Activated CD8-positive, alpha-beta memory T cell treated with anti-CD3 and anti-CD28 coated beads for 48 hours (primary cell): ENCODE measurements around the gene NVL.
"Not testable (repeated sequence)": the region's sequence is repeated elsewhere in the genome, so short reads cannot be mapped to it uniquely, and the experiment has no call there.

ENCODE experiments used
- DNase-seq, 3 experiments: peaks; one replicate each; pipeline ENCODE4 v3.0.0-alpha.2; 2020; ENCODE audit warnings: low read depth in 2 of 3, low spot score in 2 of 3

The NVL gene

DNA sequence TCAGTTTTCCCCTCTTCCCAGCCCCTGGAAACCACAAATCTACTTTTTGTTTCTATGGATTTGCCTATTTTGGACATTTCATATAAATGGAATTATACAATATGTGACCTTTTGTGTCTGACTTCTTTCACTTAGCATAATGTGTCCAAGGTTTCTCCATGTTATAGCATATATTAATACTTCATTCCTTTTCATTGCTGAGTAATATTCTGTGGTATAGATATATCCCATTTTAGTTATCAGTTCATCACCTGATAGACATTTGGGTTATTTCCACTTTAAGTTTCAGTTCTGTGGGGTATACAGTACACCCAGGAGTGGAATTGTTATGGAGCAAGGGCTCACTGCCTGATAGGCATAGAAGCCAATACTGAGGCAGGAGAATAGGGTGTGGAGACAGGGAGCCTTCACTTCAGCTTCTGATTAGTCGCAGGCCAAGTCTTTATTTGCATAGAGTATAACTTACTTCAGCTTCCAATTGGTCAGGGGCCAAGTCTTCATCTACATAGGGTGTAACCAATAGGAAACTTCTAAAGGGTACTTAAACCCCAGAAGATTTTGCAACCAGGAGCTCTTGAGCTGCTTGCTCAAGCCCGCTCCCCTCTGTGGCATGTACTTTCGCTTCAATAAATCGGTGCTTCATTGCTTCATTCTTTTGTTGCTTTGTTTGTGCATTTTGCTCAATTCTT lies 8.3 kb upstream of the NVL start:
- no peak for DNase-seq

- no peak for DNase-seq
Observed at GRCh38 chr1:224333939-224334786, 4.2 kb upstream of the NVL start.

- no peak for DNase-seq
Observed at GRCh38 chr1:224333309-224333926, 3.4 kb upstream of the NVL start.

- DNase-seq: no peak
Observed at GRCh38 chr1:224331824-224332223, 1.9 kb upstream of the NVL start.

GRCh38 chr1:224331326-224331725 lies 1.4 kb upstream of the NVL start:
- DNase-seq: no peak

DNA sequence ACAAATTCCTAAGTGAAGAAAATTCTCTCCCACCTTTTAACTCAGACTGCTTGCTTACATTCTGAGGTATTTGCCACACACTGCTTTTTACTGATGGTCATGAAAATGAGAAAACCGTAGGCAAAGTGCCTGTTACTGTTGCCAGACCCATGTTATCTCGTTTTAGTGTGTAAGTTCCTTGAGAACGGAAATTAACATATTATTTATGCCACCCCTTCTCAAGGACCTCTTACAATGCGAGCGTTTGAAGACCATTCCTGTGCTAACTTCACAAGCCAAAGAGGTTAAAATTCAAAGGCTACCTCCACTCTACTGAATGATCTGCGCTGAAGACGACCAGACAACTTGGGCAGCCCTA lies 509 bp downstream of the NVL start:
- no peak for DNase-seq

DNA sequence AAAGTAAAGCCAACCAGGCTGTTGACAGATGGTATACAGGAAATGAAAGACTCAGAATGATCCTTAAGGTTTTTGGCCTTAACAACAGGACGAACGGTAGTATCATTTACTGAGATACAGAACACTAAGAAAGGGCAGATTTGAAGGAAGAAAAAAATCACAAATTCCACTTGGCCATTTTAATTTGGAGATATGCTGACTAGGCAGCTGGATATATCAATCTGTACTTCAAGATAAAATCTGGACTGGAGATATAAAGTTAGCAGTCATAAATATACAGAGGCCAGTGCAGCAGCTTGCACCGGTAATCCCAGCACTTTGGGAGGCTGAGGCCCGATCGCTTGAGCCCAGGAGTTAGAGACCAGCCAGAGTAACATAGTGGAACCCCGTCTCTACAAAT lies 1.3 kb downstream of the NVL start:
- DNase-seq: no peak

DNA sequence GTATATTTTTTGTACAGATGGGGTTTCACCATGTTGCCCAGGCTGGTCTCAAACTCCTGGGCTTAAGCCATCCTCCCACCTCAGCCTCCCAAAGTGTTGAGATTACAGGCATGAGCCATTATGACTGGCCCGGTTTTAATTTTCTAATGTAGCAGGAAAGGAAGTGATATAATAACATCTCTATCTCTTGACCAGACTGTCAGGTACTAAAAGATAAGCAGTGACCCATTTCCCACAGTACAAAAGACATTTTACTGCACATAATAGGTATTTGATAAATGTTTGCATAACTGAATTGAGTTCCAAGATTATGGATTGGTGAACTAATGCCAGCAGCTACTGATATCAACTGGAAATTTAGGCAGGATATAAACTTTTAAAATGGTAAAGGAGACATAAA lies 4.0 kb downstream of the NVL start:
- no peak for DNase-seq

GRCh38 chr1:224321706-224322105 lies 8.3 kb downstream of the NVL start:
- DNase-seq: no peak

- no peak for DNase-seq
Observed at GRCh38 chr1:224317383-224318045, 12.5 kb downstream of the NVL start.

DNA sequence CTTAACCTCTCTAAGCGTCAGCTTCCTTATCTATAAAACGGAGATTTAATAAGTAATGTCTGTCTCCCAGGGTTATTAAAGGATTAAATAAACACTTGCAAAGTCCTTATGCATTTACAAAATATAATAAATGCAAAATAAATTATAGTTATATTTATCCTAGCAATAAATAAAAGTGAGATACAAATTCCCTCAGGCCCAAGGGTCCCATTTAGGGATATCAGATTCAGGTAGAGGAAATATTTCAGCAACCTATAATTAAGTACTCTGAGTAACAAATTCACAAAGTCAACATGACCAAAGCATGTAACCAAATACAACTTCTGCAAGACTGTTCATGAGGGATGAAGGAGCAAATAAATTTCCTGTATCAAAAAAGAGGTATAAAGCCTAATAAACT lies 17.9 kb downstream of the NVL start:
- DNase-seq: no peak

- not testable (repeated sequence) for DNase-seq
Observed at GRCh38 chr1:224311503-224311902, 18.5 kb downstream of the NVL start.

DNA sequence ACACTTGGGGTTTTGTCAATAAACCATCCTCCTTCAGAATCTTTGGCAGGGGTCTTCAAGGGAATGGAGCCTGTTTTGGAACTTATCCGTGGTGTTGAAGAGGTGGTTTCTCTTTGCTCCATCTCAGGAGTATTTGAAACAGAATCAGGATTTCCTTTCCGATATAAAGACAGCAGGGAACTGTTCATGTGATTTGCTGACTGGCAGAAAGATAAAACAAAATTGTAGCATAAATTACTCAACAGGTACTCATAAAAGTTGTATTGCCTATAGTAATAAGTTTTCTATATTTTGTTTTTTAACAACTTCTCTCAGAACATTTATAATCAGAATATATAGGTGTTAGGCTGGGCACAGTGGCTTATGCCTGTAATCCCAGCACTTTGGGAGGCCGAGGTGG lies 21.9 kb downstream of the NVL start:
- DNase-seq: no peak

GRCh38 chr1:224304767-224305166 lies 25.2 kb downstream of the NVL start:
- no peak for DNase-seq

- DNase-seq: no peak
Observed at GRCh38 chr1:224302947-224303346, 27.0 kb downstream of the NVL start.

GRCh38 chr1:224301391-224301790 lies 28.6 kb downstream of the NVL start:
- DNase-seq: no peak

GRCh38 chr1:224300346-224300745 lies 29.6 kb downstream of the NVL start:
- no peak for DNase-seq

DNA sequence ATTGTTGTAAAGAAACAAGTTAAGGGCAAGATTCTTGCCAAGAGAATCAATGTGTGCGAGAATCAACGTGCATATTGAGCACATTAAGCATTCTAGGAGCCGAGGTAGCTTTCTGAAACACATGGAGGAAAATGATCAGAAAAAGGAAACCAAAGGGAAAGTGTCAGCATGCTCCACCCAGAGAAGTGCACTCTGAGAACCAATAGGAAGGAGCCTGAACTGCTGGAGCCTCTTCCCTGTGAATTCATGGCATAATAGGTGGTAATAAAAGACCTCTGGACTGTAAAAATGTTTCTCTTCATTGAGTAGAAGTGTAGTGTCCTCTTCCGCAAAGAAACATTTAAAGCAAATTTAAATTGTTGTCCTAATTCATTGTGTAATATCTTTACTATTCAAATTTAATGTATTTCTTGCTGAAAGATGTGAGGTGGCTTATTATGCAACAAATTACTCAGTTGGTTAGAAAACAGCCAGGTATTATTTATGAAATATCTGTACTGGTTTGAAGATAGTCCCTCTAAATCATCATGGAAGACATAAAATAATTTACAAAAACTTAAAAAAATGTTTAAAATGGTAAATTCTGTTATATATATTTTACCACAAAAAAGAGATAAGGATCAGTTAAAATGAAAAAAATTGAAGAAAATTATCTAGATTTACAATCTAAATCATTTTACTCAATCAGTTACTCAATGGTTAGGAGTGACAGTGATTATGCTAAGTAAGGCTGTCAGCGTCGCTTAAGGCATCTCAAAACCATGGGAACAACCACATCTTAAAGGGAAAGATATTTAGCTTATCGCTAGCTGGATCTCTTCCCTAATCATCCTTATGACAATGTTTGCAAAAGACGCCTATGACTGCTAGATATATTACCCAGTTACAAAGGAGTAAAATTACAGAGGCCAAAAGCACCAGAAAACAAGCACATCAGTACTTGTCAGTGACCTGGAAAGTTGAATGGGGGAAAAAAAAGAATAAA lies 31.3 kb downstream of the NVL start:
- no peak for DNase-seq

DNA sequence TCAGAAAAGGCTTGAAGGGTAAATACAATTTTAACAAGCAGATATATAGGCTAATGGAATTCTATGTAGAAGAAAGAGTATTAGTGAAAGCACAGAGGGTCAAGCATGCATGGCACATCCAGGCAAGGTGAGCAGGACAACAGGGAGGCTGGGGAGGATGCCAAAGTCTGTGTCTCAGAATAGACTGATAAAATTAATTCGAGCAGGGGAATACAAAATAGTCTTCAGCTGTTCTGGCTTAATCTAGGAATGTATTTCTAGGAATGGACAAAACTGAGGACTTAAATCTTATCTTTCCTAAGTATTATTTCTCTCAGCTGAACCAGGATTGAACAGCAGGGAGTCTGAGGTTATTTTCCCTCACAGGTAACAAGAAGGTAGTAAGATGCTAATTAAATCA lies 35.2 kb downstream of the NVL start:
- DNase-seq: no peak

DNA sequence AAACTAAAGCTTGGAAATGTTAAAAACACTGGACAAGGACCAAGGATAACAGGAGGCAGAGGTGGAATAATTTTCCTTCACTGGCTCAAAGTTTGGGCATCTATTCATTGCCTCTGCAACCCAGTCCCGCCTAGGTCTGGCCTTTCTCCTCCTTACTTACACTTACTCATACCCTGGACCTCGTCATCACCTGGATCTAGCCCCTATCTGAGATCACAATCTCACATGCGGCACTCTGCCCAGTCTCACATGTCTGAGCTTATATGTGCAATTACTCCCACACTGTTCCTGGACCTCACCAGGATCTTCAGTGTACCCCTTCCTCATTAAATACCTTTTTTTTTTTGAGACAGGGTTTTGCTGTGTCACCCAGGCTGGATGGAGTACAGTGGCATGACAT lies 37.6 kb downstream of the NVL start:
- DNase-seq: no peak

GRCh38 chr1:224289396-224289795 lies 40.6 kb downstream of the NVL start:
- DNase-seq: no peak
